HEK293T (cell line): ENCODE data around the gene PAQR3.

ENCODE experiments used
- BHLHE40 ChIP-seq: fragments of 450-650 bp; IDR thresholded peaks from 2 replicates; pipeline ENCODE4 v1.6.1; 2016; ENCODE audit warnings: mild to moderate bottlenecking, moderate library complexity, borderline replicate concordance
- ELF4 ChIP-seq: fragments of 450-650 bp; IDR thresholded peaks from 2 replicates; pipeline ENCODE4 v1.6.1; 2017; ENCODE audit warnings: antibody characterized with exemption
- FOXK2 ChIP-seq: fragments of 450-650 bp; IDR thresholded peaks from 2 replicates; pipeline ENCODE4 v1.6.1; 2016; ENCODE audit warnings: mild to moderate bottlenecking
- FOXM1 ChIP-seq: fragments of 450-650 bp; IDR thresholded peaks from 2 replicates; pipeline ENCODE4 v1.6.1; 2017; ENCODE audit warnings: mild to moderate bottlenecking, borderline replicate concordance
- LEF1 ChIP-seq: fragments of 450-650 bp; IDR thresholded peaks from 2 replicates; pipeline ENCODE4 v1.6.1; 2017; ENCODE audit warnings: mild to moderate bottlenecking, borderline replicate concordance
- NFRKB ChIP-seq: fragments of 450-650 bp; IDR thresholded peaks from 2 replicates; pipeline ENCODE4 v1.6.1; 2016; ENCODE audit warnings: mild to moderate bottlenecking, moderate library complexity

DNA sequence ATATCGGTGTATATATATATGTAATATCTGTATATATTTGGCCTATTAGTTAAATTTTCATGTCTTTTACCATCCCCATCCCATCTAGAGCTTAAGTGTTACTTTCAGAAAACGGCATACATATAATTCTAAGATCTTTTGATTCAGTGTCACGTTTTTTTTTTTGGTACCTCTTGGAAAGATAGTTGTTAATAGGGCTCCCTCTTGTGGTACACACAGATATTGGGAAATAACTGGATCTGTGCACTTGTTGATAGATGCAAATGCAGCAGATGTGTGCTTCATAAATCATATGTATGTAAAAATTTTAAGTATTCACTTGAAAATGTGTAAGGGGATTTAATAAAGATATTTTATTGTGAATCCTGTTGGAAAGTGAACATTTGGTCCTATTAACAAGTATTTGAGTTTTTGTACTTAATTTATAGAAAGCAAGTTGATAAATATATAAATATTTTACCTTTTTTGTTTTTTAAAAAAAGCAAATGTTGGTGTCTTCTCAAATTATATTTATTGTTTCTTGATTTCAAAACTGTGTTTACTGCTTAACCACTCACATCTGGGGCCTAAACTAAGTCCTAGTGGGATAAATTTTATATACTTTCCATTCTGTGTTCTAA lies 74.7 kb downstream of the PAQR3 start:
- no peak for TF ChIP-seq NFRKB
- no peak for TF ChIP-seq FOXK2
- no peak for TF ChIP-seq BHLHE40
- TF ChIP-seq LEF1 = no peak
- no peak for TF ChIP-seq ELF4
- TF ChIP-seq FOXM1 = no peak
